Stimulated activated CD4-positive, alpha-beta T cell treated with anti-CD3 and anti-CD28 coated beads, Interleukin-2, amount 100 ng/mL, for 24 hours (primary cell): ENCODE results near the gene KIFBP.
"Not testable (repeated sequence)": the region's sequence is repeated elsewhere in the genome, so short reads cannot be mapped to it uniquely, and the experiment has no call there.

Experiments used
- DNase-seq, 2 donors: peaks; one replicate each; pipeline ENCODE4 v3.0.0-alpha.2; 2020

The KIFBP gene

GRCh38 chr10:68988530-68989316, at the start of gene KIFBP:
KIFBP (plus strand) TSS chr10:68988803; CDS start chr10:68988833, 30 bp downstream.
- DNase-seq, result peak; percentile 81 to 84

- no peak for DNase-seq
Observed at GRCh38 chr10:68938884-68939283, 49.7 kb upstream of the KIFBP start.

GRCh38 chr10:68940917-68941316, 47.7 kb upstream of the KIFBP start:
- DNase-seq, result not testable (repeated sequence)

- DNase-seq, result no peak
Observed at GRCh38 chr10:68950598-68950997, 38.0 kb upstream of the KIFBP start.

GRCh38 chr10:68954904-68955303, 33.7 kb upstream of the KIFBP start:
- no peak for DNase-seq

GRCh38 chr10:68955355-68955831, 33.2 kb upstream of the KIFBP start:
- DNase-seq, result peak; percentile 30 to 34

- peak; percentile 87 to 90 for DNase-seq
Observed at GRCh38 chr10:68955832-68956532, 32.6 kb upstream of the KIFBP start, which contains the start of gene DDX21. DDX21 (plus strand) TSS chr10:68956170; CDS start chr10:68956226, 56 bp downstream.

GRCh38 chr10:68957284-68957615, 31.4 kb upstream of the KIFBP start:
- no peak for DNase-seq

GRCh38 chr10:68957654-68958053, 30.9 kb upstream of the KIFBP start:
- no peak for DNase-seq

- no peak for DNase-seq
Observed at GRCh38 chr10:68959695-68960527, 28.7 kb upstream of the KIFBP start.

GRCh38 chr10:68963151-68963550, 25.5 kb upstream of the KIFBP start:
- DNase-seq, result no peak

GRCh38 chr10:68973975-68974374, 14.6 kb upstream of the KIFBP start:
- DNase-seq, result no peak

- DNase-seq, result not testable (repeated sequence)
Observed at GRCh38 chr10:68975936-68976473, 12.6 kb upstream of the KIFBP start.

- not testable (repeated sequence) for DNase-seq
Observed at GRCh38 chr10:68979738-68980137, 8.9 kb upstream of the KIFBP start.

- no peak for DNase-seq
Observed at GRCh38 chr10:68981074-68981473, 7.5 kb upstream of the KIFBP start.

- DNase-seq, result no peak
Observed at GRCh38 chr10:68982389-68982788, 6.2 kb upstream of the KIFBP start.

- no peak for DNase-seq
Observed at GRCh38 chr10:68987611-68988010, 992 bp upstream of the KIFBP start.

- no peak for DNase-seq
Observed at GRCh38 chr10:68989317-68989990, 851 bp downstream of the KIFBP start.

- no peak for DNase-seq
Observed at GRCh38 chr10:68992636-68993440, 4.2 kb downstream of the KIFBP start.

- DNase-seq, result no peak
Observed at GRCh38 chr10:68997211-68997610, 8.6 kb downstream of the KIFBP start.

- no peak for DNase-seq
Observed at GRCh38 chr10:69004821-69005220, 16.2 kb downstream of the KIFBP start.
